ENCODE data around the gene EMX1.

The EMX1 gene

GRCh38 chr2:72980535-72981217 lies 63.4 kb downstream of the EMX1 start:
- no peak for DNase-seq (ENCODE audit: low read depth)

DNA sequence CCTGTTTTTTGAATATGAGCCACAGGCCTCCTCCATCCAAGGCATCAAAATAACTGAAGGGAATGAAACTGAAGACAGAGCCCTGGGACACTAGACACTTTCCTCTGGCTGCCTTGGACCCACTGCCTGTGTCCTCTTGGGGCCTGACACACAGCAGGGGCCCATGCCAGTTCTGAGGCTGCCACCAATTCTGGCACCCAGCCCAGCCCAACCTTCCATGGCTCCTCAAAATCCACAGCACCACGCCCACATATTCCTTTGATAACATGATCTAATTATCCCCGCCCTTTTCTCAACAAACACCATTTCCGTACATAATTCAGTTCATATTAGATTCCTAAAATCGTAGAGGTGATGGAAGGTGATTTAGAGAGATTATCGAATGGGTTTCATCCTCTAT lies 64.2 kb downstream of the EMX1 start:
- no peak for DNase-seq (ENCODE audit: low read depth)

- no peak for DNase-seq (ENCODE audit: low read depth)
Observed at GRCh38 chr2:72982219-72982618, 64.9 kb downstream of the EMX1 start.

DNA sequence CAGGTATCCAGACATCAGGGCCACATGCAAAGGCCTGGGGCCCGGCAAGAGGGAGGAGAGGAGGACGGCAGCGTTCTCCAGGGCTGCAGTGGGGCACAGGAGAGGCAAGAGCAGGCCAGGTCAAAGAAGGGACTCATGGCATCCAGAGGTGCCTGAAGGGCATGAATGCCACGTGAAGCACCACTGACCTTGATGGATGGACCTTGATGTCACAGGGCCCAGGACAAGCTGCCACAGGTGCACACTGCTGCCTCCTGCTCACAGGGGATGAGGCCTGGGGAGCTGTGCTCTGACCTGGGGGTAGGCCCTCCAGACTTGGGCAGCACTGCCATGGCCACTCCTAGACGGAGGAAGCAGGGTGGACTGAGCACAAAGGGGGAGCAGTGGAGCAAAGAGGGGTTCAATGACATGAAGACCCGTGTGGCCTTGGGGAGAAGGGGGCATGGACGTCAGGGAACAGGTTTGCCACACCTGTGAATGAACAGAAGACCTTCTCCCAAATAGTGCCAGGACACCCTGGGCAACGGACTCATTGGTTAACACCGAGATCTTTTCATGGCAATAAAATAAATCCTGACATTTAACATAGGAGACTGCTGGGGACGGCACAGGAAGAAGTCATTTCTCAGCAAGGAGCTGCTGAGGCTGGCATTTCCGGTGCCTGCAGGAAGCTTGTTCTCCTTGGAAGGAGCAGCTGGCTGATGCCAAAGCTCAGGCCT lies 65.6 kb downstream of the EMX1 start:
- DNase-seq (ENCODE audit: low read depth), result no peak

GRCh38 chr2:72983500-72984161 lies 66.3 kb downstream of the EMX1 start:
- DNase-seq (ENCODE audit: low read depth), result no peak

GRCh38 chr2:72984172-72984671 lies 66.9 kb downstream of the EMX1 start:
- DNase-seq (ENCODE audit: low read depth), result no peak

Data from fibroblast of the conjunctiva (primary cell).